Measurements from ENCODE around the gene KANSL1. TPM values are rescaled to one million over a fixed set of nuclear protein-coding genes. Genes with fewer than 3 reads are reported as not detected.

Gene KANSL1
- total and polyA plus RNA-seq, 9 of the 15 experiments (the other 6 are each of a cell fraction or from before 2014, with no cell fraction given): 3.6 to 55.4 (median 31.8) TPM

DNA sequence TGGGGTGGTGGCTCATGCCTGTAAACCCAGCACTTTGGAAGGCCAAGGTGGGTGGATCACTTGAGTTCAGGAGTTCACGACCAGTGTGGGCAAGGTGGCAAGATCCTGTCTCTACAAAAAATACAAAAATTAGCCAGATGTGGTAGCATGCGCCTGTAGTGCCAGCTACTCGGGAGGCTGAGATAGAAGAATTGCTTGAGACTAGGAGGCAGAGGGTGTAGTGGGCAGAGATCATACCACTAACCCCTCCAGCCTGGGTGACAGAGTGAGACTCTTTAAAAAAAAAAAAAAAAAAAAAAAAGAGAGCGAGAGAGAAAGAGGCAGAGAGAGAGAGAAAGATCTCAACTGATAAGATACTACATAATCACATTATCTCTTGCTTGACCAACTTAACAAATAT, 45.9 kb downstream of the KANSL1 start:
- no peaks in the 10 kb centered on the region for H3K9me1 ChIP-seq (ENCODE audit: control insufficient read depth, insufficient read depth, low read length)
- ChIA-PET CTCF (ENCODE audit: low intra/inter-chr PET ratio) (no interaction called here), POLR2A (interaction anchor here (0.6 to 4.2 kb wide), 4 partner anchors 10 to 28 kb away, joined by 3 to 25 read pairs (median 4); no protein-coding TSS in a partner anchor)
- in situ Hi-C loops (cut with MboI) (no loop called here), intact Hi-C loops (cut with micrococcal nuclease) (no loop called here)
- TF ChIP-seq MYC (IDR thresholded peaks at IDR 0.05; ENCODE audit: low read depth, low read length) (no peak), MYC (CRISPR knock-in tag; IDR thresholded peaks at IDR 0.05; ENCODE audit: borderline replicate concordance, low read depth) (no peak), ZNF384 (IDR thresholded peaks at IDR 0.05; ENCODE audit: low read depth, low read length) (0 out of 2 replicates have a peak, but pooled peaks have one; percentile 12)
- no peaks in the 10 kb centered on the region for H3K9me3 ChIP-seq (replicated peaks; ENCODE audit: control insufficient read depth, insufficient read depth, low read depth, low read length)
- no peak overlapping the region for H3K4me2 ChIP-seq (ENCODE audit: insufficient read depth, low read length)
- no peak for FAIRE-seq
- no peak overlapping the region for H3K4me3 ChIP-seq
- H3K36me3 ChIP-seq (ENCODE audit: control insufficient read depth, insufficient read depth, low read length): no peaks in the 10 kb centered on the region; the same call in 2 of the 3 replicates
- no peak overlapping the region for H2AFZ ChIP-seq (ENCODE audit: low read depth, low read length)
- H3K9ac ChIP-seq (ENCODE audit: insufficient read depth in 1 of 2, low read depth in 2 of 2, low read length in 2 of 2): no peak overlapping the region
- no peak for ATAC-seq
- peaks cover 15 to 32% of the 10 kb centered on the region in 2 experiments; a peak in 4 of 5 replicates for H3K4me1 ChIP-seq (replicated peaks in 1 of 2; ENCODE audit: control insufficient read depth in 2 of 2, insufficient read depth in 2 of 2, low read length in 2 of 2)
- H3K27me3 ChIP-seq (ENCODE audit: control insufficient read depth in 2 of 2, insufficient read depth in 2 of 2, low read length in 2 of 2): no peaks in the 10 kb centered on the region
- H3K79me2 ChIP-seq (ENCODE audit: control insufficient read depth, insufficient read depth, low read length): peaks cover 92% of the 10 kb centered on the region
- H3K27ac ChIP-seq (ENCODE audit: extremely low read depth, low read depth, low read length): no peak overlapping the region
- 95% methylated on average over 3 of the region's 4 CpGs for WGBS (ENCODE audit: insufficient coverage, low coverage, missing lambda C conversion rate)
- DNase-seq (ENCODE audit: extremely low read depth in 1 of 4, low spot score in 3 of 4): no peak
- H4K20me1 ChIP-seq (replicated peaks; ENCODE audit: control insufficient read depth, insufficient read depth, low read length): peaks cover 17% of the 10 kb centered on the region
- no TSS peak for BruUV-seq (replicated peaks)

DNA sequence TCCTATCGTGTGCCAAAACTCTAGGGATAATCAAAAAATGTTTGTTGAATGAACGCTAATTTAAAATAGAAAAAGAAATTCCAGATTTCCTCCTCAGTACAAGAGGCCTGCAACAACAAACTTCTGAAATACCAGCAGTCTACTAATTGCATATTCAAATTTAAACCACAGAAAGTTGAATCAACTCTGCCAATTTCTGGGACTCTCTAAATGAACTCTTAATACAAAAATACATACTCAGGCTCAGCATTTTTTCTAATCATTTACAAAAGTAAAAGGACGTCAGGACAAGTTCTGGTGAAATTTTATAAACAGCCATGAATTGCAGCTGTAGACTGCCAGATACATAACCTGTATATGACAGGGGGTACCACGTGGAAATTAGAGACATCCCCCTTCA, 49.0 kb downstream of the KANSL1 start:
- no TSS peak for BruUV-seq (replicated peaks)
- Histone ChIP-seq H4K20me1 (replicated peaks; ENCODE audit: control insufficient read depth, insufficient read depth, low read length) (no peaks in the 10 kb centered on the region), H3K9me3 (replicated peaks; ENCODE audit: control insufficient read depth, insufficient read depth, low read depth, low read length) (no peaks in the 10 kb centered on the region), H3K9ac (ENCODE audit: insufficient read depth in 1 of 2, low read depth in 2 of 2, low read length in 2 of 2) (no peak overlapping the region), H3K79me2 (ENCODE audit: control insufficient read depth, insufficient read depth, low read length) (peaks cover 93% of the 10 kb centered on the region), H3K9me1 (ENCODE audit: control insufficient read depth, insufficient read depth, low read length) (no peaks in the 10 kb centered on the region), H3K27ac (ENCODE audit: extremely low read depth, low read depth, low read length) (no peak overlapping the region), H3K4me2 (ENCODE audit: insufficient read depth, low read length) (no peak overlapping the region), H3K27me3 (ENCODE audit: control insufficient read depth in 2 of 2, insufficient read depth in 2 of 2, low read length in 2 of 2) (no peaks in the 10 kb centered on the region), H3K36me3 (ENCODE audit: control insufficient read depth, insufficient read depth, low read length) (no peaks in the 10 kb centered on the region; the same call in 2 of the 3 replicates), H3K4me3 (no peak overlapping the region), H3K4me1 (replicated peaks in 1 of 2; ENCODE audit: control insufficient read depth in 2 of 2, insufficient read depth in 2 of 2, low read length in 2 of 2) (peaks cover 11 to 12% of the 10 kb centered on the region in 2 experiments; a peak in 4 of 5 replicates), H2AFZ (ENCODE audit: low read depth, low read length) (no peak overlapping the region)
- 68% methylated on average over 4 of the region's 4 CpGs for WGBS (ENCODE audit: insufficient coverage, low coverage, missing lambda C conversion rate)
- TF ChIP-seq ZNF239 (CRISPR knock-in tag; IDR thresholded peaks at IDR 0.05) (no peak), ZBTB17 (CRISPR knock-in tag; IDR thresholded peaks at IDR 0.05) (no peak), POLR2H (tag; IDR thresholded peaks at IDR 0.05; ENCODE audit: low read depth) (no peak)
- TF ChIP-seq, protein P1, sequence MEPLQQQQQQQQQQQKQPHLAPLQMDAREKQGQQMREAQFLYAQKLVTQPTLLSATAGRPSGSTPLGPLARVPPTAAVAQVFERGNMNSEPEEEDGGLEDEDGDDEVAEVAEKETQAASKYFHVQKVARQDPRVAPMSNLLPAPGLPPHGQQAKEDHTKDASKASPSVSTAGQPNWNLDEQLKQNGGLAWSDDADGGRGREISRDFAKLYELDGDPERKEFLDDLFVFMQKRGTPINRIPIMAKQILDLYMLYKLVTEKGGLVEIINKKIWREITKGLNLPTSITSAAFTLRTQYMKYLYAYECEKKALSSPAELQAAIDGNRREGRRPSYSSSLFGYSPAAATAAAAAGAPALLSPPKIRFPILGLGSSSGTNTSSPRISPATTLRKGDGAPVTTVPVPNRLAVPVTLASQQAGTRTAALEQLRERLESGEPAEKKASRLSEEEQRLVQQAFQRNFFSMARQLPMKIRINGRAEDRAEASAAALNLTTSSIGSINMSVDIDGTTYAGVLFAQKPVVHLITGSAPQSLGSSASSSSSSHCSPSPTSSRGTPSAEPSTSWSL (CRISPR knock-in tag; IDR thresholded peaks at IDR 0.05; ENCODE audit: borderline replicate concordance): no peak
- TF ChIP-seq, protein P2, sequence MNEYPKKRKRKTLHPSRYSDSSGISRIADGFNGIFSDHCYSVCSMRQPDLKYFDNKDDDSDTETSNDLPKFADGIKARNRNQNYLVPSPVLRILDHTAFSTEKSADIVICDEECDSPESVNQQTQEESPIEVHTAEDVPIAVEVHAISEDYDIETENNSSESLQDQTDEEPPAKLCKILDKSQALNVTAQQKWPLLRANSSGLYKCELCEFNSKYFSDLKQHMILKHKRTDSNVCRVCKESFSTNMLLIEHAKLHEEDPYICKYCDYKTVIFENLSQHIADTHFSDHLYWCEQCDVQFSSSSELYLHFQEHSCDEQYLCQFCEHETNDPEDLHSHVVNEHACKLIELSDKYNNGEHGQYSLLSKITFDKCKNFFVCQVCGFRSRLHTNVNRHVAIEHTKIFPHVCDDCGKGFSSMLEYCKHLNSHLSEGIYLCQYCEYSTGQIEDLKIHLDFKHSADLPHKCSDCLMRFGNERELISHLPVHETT (CRISPR knock-in tag; conservative IDR thresholded peaks at IDR 0.05 in 1 of 2, IDR thresholded peaks at IDR 0.05 in 1 of 2): no peak
- in situ Hi-C loops (cut with MboI): no loop called here
- ChIA-PET POLR2A (interaction anchor here (0.6 to 4.2 kb wide), 11 partner anchors 10 to 49 kb away, joined by 3 to 29 read pairs (median 8); partner anchors contain the start of gene KANSL1), CTCF (ENCODE audit: low intra/inter-chr PET ratio) (no interaction called here)
- FAIRE-seq (no peak), ATAC-seq (no peak), DNase-seq (ENCODE audit: extremely low read depth in 1 of 4, low spot score in 3 of 4) (no peak)
- intact Hi-C loops (cut with micrococcal nuclease): no loop called here

All from K562 (cell line).